B cell (primary cell): ENCODE data around the gene TRIM40.

Source experiments
- EZH2 ChIP-seq: IDR thresholded peaks from 2 replicates; pipeline ENCODE4 v1.6.1; 2012; ENCODE audit warnings: borderline replicate concordance, low read depth, mild to moderate bottlenecking, moderate library complexity, low read length; ENCODE audit not compliant: insufficient read depth, poor library complexity, severe bottlenecking
- TF ChIP-seq, protein P1 (sequence below): fragments of 200-600 bp; IDR thresholded peaks from one replicate; pipeline ENCODE4 v1.8.0; 2022; ENCODE audit warnings: antibody characterized with exemption, mild to moderate bottlenecking

DNA sequence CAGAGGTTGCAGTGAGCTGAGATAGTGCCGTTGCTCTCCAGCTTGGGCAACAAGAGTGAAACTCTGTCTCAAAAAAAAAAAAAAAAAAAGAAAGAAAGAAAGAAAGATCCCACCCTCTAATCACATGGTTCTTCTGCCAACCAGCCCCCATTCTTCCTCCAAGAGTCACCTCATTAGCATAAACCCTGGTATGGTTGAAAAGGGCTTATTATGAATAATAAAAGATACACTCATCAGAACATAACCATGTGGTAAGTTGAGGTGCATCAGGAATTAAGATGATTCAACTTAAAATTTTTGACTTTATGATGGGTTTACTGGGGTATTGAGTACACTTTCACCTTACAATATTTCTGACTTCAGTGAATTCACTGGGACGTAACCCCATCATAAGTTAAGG, 793 bp upstream of the TRIM40 start:
- TF ChIP-seq EZH2 = no peak
- TF ChIP-seq, protein P1, sequence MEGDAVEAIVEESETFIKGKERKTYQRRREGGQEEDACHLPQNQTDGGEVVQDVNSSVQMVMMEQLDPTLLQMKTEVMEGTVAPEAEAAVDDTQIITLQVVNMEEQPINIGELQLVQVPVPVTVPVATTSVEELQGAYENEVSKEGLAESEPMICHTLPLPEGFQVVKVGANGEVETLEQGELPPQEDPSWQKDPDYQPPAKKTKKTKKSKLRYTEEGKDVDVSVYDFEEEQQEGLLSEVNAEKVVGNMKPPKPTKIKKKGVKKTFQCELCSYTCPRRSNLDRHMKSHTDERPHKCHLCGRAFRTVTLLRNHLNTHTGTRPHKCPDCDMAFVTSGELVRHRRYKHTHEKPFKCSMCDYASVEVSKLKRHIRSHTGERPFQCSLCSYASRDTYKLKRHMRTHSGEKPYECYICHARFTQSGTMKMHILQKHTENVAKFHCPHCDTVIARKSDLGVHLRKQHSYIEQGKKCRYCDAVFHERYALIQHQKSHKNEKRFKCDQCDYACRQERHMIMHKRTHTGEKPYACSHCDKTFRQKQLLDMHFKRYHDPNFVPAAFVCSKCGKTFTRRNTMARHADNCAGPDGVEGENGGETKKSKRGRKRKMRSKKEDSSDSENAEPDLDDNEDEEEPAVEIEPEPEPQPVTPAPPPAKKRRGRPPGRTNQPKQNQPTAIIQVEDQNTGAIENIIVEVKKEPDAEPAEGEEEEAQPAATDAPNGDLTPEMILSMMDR = no peak
